ENCODE data around the gene CD7.

DNA sequence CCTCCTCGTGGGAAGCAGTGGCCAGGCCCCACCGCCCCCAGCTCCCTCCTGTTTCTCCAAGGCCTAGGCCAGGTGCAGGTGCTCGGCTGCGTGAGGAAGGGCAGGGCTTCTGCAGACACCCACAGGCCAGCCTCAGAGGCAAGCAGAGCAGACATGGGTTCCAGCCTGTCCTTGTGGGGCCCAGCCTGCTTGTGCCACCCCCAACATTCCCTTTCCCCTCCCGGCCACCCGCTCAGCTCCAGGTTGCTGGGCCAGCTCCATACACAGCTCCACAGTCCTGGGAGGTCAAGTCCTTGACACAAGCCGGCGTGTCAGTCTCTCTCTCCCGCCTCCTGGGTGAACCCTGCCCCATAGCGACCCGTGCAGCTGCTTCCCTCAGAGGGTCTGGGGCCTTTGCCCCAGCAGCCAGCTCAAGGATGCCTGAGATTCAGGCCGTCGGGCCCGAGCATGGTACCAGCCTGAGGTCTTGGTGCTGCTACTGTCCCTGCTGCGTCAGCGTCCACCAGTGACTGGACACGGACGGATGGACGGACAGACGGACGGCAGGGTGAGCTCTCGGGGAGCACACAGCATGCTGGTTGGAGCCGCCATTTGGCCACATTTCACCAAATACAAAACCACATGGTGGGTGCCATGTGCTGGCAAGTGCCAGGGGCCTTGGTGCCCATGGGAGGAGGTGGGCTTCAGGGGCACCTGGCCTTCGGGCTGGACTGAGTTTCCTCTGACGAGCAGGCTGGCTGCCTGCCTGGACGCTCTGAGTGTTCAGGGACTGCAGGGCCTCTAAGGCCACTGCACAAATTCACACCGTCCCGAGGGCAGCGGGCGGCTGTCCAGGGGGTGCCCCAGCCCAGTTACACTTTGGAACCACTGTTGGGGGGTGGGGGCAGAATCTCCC, 8.1 kb upstream of the CD7 start:
- TF ChIP-seq ZNF335 (tag by site-specific recombination; conservative IDR thresholded peaks at IDR 0.05) (no peak), ZNF558 (tag by site-specific recombination; IDR thresholded peaks at IDR 0.05) (no peak)
- TF ChIP-seq, protein P1, sequence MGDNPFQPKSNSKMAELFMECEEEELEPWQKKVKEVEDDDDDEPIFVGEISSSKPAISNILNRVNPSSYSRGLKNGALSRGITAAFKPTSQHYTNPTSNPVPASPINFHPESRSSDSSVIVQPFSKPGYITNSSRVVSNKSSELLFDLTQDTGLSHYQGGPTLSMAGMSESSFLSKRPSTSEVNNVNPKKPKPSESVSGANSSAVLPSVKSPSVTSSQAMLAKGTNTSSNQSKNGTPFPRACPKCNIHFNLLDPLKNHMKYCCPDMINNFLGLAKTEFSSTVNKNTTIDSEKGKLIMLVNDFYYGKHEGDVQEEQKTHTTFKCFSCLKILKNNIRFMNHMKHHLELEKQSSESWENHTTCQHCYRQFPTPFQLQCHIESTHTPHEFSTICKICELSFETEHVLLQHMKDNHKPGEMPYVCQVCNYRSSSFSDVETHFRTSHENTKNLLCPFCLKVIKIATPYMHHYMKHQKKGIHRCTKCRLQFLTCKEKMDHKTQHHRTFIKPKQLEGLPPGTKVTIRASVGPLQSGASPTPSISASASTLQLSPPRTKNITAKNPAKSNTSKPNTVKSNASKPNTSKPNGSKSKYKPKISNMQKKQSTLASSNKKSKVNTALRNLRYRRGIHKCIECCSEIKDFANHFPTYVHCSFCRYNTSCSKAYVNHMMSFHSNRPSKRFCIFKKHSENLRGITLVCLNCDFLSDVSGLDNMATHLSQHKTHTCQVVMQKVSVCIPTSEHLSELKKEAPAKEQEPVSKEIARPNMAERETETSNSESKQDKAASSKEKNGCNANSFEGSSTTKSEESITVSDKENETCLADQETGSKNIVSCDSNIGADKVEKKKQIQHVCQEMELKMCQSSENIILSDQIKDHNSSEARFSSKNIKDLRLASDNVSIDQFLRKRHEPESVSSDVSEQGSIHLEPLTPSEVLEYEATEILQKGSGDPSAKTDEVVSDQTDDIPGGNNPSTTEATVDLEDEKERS (tag by site-specific recombination; IDR thresholded peaks at IDR 0.05): no peak

All from HEK293 (cell line).